HepG2 (cell line): ENCODE measurements around the gene SHROOM1. TPM values are rescaled to one million over a fixed set of nuclear protein-coding genes. Genes with fewer than 3 reads are reported as not detected.

Experiments
- DPF2 ChIP-seq: sonication (generic); formaldehyde crosslinking; IDR thresholded peaks from 2 replicates; pipeline ENCODE4 v1.4.0; 2020; ENCODE audit warnings: mild to moderate bottlenecking, low read depth, missing genetic modification reagents, borderline replicate concordance
- FOXP1 ChIP-seq, 2 experiments: fragments of 450-650 bp in 1 of 2; IDR thresholded peaks; 2 replicates each; pipeline ENCODE4 v1.6.1; 2017 to 2018; ENCODE audit warnings: antibody characterized with exemption in 1 of 2
- MIER2 ChIP-seq: IDR thresholded peaks from 2 replicates; pipeline ENCODE4 v1.6.1; 2016; ENCODE audit warnings: missing biosample characterization, missing genetic modification reagents
- POGZ ChIP-seq: sonication (generic); formaldehyde crosslinking; IDR thresholded peaks from 2 replicates; pipeline ENCODE4 v1.4.0; 2020; ENCODE audit warnings: mild to moderate bottlenecking, missing genetic modification reagents
- POLR2AphosphoS2 ChIP-seq: IDR thresholded peaks from 2 replicates; pipeline ENCODE4 v1.6.1; 2011; ENCODE audit warnings: low read depth, low read length, improper control_type of control experiment
- RARA ChIP-seq: IDR thresholded peaks from 2 replicates; pipeline ENCODE4 v1.6.1; 2016; ENCODE audit warnings: missing genetic modification reagents, missing compliant biosample characterization
- RBM39 ChIP-seq: fragments of 200-400 bp; formaldehyde crosslinking; IDR thresholded peaks from one replicate; pipeline ENCODE4 v1.6.1; 2018; ENCODE audit warnings: antibody characterized with exemption, mild to moderate bottlenecking, low read depth, low read length; ENCODE audit not compliant: poor library complexity, severe bottlenecking
- RORA ChIP-seq: sonication (generic); formaldehyde crosslinking; IDR thresholded peaks from 2 replicates; pipeline ENCODE4 v1.5.0; 2020; ENCODE audit warnings: mild to moderate bottlenecking, missing genetic modification reagents, moderate library complexity
- SP140L ChIP-seq: sonication (generic); formaldehyde crosslinking; IDR thresholded peaks from 2 replicates; pipeline ENCODE4 v1.4.0; 2020; ENCODE audit warnings: missing genetic modification reagents, borderline replicate concordance
- TSC22D2 ChIP-seq: sonication (generic); formaldehyde crosslinking; IDR thresholded peaks from 2 replicates; pipeline ENCODE4 v1.5.1; 2020; ENCODE audit warnings: missing genetic modification reagents, mild to moderate bottlenecking, borderline replicate concordance
- ZBTB1 ChIP-seq: sonication (generic); formaldehyde crosslinking; IDR thresholded peaks from 2 replicates; pipeline ENCODE4 v1.4.0; 2020; ENCODE audit warnings: missing genetic modification reagents, borderline replicate concordance
- ZNF34 ChIP-seq: sonication (generic); formaldehyde crosslinking; IDR thresholded peaks from 2 replicates; pipeline ENCODE4 v1.4.0; 2020; ENCODE audit warnings: mild to moderate bottlenecking, missing genetic modification reagents, borderline replicate concordance
- ZNF577 ChIP-seq: sonication (generic); formaldehyde crosslinking; IDR thresholded peaks from 2 replicates; pipeline ENCODE4 v1.4.0; 2020; ENCODE audit warnings: mild to moderate bottlenecking, low read depth, missing genetic modification reagents, borderline replicate concordance
- ZNF713 ChIP-seq: sonication (generic); formaldehyde crosslinking; IDR thresholded peaks from 2 replicates; pipeline ENCODE4 v1.4.0; 2020; ENCODE audit warnings: mild to moderate bottlenecking, missing genetic modification reagents
- ZNF891 ChIP-seq: sonication (generic); formaldehyde crosslinking; IDR thresholded peaks from 2 replicates; pipeline ENCODE4 v1.5.0; 2020; ENCODE audit warnings: mild to moderate bottlenecking, missing genetic modification reagents
- polyA plus RNA-seq, 8 experiments: library from polyadenylated mRNA; depleted of rRNA in 3 of 8; stranded (reverse) in 7 of 8; unstranded in 1 of 8; fragments of >200 nt; fragmentation: Illumina TruSeq in 4 of 8; extraction: Trizol in 4 of 8; gene quantifications; 2 replicates each; pipeline versions ENCODE4 v1.2.1 to v1.2.3, GENCODE V29; 2011 to 2016; ENCODE audit warnings: low read depth in 4 of 8, missing spikeins in 1 of 8, mixed read lengths in 1 of 8; ENCODE audit not compliant: insufficient read depth in 1 of 8
- total RNA-seq, 5 experiments: library from RNA; depleted of rRNA; stranded (reverse); fragments of >200 nt; fragmentation: Illumina TruSeq; extraction: Trizol; gene quantifications; 2 replicates each; pipeline ENCODE4 v1.2.3, GENCODE V29; 2016; ENCODE audit warnings: low read depth in 1 of 5
- TF ChIP-seq, protein P1 (sequence below): sonication (generic); formaldehyde crosslinking; IDR thresholded peaks from 2 replicates; pipeline ENCODE4 v1.4.0; 2020; ENCODE audit warnings: missing genetic modification reagents, borderline replicate concordance
- TF ChIP-seq, protein P2 (sequence below): sonication (generic); formaldehyde crosslinking; IDR thresholded peaks from 2 replicates; pipeline ENCODE4 v1.4.0; 2020; ENCODE audit warnings: missing genetic modification reagents
- TF ChIP-seq, protein P3 (sequence below): IDR thresholded peaks from 2 replicates; pipeline ENCODE4 v1.6.1; 2012; ENCODE audit warnings: low read length, improper control_type of control experiment

The SHROOM1 gene
- total and polyA plus RNA-seq, 2 of the 13 experiments (the other 11 are each of a cell fraction or from before 2014, with no cell fraction given) = 18.2 to 25.7 TPM

DNA sequence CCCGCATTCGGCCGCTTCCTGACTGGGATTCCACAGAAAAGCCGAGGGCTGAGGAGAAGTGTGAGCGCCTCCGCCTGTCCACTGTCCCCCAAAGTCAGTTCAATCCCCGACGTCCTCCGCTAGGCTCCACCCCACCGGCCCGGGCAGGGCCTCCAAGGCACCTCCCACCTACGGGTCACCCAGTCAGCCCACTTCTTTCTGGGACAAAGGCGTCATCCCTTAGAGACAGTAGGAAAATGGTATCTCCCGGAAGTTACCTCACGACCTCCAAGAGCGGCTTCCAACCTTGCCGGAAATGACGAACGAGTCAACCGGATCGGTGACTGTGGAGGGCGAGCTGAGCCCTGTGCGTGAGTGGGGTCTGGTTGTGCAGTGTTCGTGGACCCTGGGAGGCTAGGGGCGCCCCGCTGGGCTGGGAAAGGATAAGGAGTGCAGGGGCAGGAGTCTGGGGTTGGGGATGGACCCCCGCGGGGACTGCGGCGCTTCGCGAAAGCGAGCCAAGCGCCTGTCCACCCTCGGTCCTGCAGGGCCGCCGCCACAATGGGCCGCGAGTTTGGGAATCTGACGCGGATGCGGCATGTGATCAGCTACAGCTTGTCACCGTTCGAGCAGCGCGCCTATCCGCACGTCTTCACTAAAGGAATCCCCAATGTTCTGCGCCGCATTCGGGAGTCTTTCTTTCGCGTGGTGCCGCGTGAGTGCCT lies 36.0 kb upstream of the SHROOM1 start, which contains the start of the genes GDF9 and UQCRQ (continued):
- TF ChIP-seq, protein P1, sequence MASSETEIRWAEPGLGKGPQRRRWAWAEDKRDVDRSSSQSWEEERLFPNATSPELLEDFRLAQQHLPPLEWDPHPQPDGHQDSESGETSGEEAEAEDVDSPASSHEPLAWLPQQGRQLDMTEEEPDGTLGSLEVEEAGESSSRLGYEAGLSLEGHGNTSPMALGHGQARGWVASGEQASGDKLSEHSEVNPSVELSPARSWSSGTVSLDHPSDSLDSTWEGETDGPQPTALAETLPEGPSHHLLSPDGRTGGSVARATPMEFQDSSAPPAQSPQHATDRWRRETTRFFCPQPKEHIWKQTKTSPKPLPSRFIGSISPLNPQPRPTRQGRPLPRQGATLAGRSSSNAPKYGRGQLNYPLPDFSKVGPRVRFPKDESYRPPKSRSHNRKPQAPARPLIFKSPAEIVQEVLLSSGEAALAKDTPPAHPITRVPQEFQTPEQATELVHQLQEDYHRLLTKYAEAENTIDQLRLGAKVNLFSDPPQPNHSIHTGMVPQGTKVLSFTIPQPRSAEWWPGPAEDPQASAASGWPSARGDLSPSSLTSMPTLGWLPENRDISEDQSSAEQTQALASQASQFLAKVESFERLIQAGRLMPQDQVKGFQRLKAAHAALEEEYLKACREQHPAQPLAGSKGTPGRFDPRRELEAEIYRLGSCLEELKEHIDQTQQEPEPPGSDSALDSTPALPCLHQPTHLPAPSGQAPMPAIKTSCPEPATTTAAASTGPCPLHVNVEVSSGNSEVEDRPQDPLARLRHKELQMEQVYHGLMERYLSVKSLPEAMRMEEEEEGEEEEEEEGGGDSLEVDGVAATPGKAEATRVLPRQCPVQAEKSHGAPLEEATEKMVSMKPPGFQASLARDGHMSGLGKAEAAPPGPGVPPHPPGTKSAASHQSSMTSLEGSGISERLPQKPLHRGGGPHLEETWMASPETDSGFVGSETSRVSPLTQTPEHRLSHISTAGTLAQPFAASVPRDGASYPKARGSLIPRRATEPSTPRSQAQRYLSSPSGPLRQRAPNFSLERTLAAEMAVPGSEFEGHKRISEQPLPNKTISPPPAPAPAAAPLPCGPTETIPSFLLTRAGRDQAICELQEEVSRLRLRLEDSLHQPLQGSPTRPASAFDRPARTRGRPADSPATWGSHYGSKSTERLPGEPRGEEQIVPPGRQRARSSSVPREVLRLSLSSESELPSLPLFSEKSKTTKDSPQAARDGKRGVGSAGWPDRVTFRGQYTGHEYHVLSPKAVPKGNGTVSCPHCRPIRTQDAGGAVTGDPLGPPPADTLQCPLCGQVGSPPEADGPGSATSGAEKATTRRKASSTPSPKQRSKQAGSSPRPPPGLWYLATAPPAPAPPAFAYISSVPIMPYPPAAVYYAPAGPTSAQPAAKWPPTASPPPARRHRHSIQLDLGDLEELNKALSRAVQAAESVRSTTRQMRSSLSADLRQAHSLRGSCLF = no peak
- TF ChIP-seq RARA (CRISPR knock-in tag) = peak; percentile 56
- no peak; the same call in 1 of the 2 replicates for TF ChIP-seq SP140L (CRISPR knock-in tag)
- no peak for TF ChIP-seq ZNF713 (CRISPR knock-in tag)
- peak; percentile 87 for TF ChIP-seq POGZ (CRISPR knock-in tag)
- TF ChIP-seq FOXP1 (IDR thresholded peaks at IDR 0.05) = no peak
- TF ChIP-seq FOXP1 (CRISPR knock-in tag; IDR thresholded peaks at IDR 0.05) = no peak
- peak; percentile 18 for TF ChIP-seq RBM39
- 0 out of 2 replicates have a peak, but pooled peaks have one; percentile 53 for TF ChIP-seq POLR2AphosphoS2
- TF ChIP-seq, protein P2, sequence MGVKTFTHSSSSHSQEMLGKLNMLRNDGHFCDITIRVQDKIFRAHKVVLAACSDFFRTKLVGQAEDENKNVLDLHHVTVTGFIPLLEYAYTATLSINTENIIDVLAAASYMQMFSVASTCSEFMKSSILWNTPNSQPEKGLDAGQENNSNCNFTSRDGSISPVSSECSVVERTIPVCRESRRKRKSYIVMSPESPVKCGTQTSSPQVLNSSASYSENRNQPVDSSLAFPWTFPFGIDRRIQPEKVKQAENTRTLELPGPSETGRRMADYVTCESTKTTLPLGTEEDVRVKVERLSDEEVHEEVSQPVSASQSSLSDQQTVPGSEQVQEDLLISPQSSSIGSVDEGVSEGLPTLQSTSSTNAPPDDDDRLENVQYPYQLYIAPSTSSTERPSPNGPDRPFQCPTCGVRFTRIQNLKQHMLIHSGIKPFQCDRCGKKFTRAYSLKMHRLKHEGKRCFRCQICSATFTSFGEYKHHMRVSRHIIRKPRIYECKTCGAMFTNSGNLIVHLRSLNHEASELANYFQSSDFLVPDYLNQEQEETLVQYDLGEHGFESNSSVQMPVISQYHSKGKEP (CRISPR knock-in tag) = no peak
- TF ChIP-seq ZNF34 = no peak; the same call in 1 of the 2 replicates
- no peak for TF ChIP-seq ZNF577
- TF ChIP-seq MIER2 (CRISPR knock-in tag) = no peak
- TF ChIP-seq DPF2 (CRISPR knock-in tag) = no peak
- TF ChIP-seq ZBTB1 = no peak
- TF ChIP-seq, protein P3, sequence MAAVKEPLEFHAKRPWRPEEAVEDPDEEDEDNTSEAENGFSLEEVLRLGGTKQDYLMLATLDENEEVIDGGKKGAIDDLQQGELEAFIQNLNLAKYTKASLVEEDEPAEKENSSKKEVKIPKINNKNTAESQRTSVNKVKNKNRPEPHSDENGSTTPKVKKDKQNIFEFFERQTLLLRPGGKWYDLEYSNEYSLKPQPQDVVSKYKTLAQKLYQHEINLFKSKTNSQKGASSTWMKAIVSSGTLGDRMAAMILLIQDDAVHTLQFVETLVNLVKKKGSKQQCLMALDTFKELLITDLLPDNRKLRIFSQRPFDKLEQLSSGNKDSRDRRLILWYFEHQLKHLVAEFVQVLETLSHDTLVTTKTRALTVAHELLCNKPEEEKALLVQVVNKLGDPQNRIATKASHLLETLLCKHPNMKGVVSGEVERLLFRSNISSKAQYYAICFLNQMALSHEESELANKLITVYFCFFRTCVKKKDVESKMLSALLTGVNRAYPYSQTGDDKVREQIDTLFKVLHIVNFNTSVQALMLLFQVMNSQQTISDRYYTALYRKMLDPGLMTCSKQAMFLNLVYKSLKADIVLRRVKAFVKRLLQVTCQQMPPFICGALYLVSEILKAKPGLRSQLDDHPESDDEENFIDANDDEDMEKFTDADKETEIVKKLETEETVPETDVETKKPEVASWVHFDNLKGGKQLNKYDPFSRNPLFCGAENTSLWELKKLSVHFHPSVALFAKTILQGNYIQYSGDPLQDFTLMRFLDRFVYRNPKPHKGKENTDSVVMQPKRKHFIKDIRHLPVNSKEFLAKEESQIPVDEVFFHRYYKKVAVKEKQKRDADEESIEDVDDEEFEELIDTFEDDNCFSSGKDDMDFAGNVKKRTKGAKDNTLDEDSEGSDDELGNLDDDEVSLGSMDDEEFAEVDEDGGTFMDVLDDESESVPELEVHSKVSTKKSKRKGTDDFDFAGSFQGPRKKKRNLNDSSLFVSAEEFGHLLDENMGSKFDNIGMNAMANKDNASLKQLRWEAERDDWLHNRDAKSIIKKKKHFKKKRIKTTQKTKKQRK = no peak
- TF ChIP-seq TSC22D2 (CRISPR knock-in tag) = 0 out of 2 replicates have a peak, but pooled peaks have one; percentile 13
- no peak for TF ChIP-seq RORA
- TF ChIP-seq ZNF891 (CRISPR knock-in tag) = peak; percentile 72; the same call in 1 of the 2 replicates
